Liver (tissue), 9 donors: ENCODE measurements around the gene PPP1R26. TPM values are rescaled to one million over a fixed set of nuclear protein-coding genes. Genes with fewer than 3 reads are reported as not detected.
"Not testable (repeated sequence)": the region's sequence is repeated elsewhere in the genome, so short reads cannot be mapped to it uniquely, and the experiment has no call there.

Experiments
- DNase-seq: peaks from one replicate; pipeline ENCODE4 v3.0.0-alpha.2; 2017; ENCODE audit warnings: low spot score
- H3K27ac ChIP-seq, 2 donors: one replicate each; pipeline ENCODE4 v1.7.0; 2013; ENCODE audit warnings: inconsistent platforms in 2 of 2, low read length in 2 of 2, control low read depth in 1 of 2, low read depth in 1 of 2, mild to moderate bottlenecking in 1 of 2
- H3K27me3 ChIP-seq, 4 donors: one replicate each; pipeline versions ENCODE4 v1.6.1 to v1.7.0; 2013; ENCODE audit warnings: low read length in 3 of 4, inconsistent platforms in 1 of 4, mild to moderate bottlenecking in 1 of 4, moderate library complexity in 1 of 4; ENCODE audit not compliant: control insufficient read depth in 4 of 4, insufficient read depth in 4 of 4
- H3K36me3 ChIP-seq, 4 donors: one replicate each; pipeline versions ENCODE4 v1.6.1 to v1.7.0; 2013; ENCODE audit warnings: low read length in 3 of 4, mild to moderate bottlenecking in 3 of 4, low read depth in 1 of 4, moderate library complexity in 1 of 4; ENCODE audit not compliant: control insufficient read depth in 4 of 4, insufficient read depth in 3 of 4
- H3K4me1 ChIP-seq, 4 donors: one replicate each; pipeline versions ENCODE4 v1.6.1 to v1.7.0; 2013; ENCODE audit warnings: low read length in 3 of 4, mild to moderate bottlenecking in 3 of 4, moderate library complexity in 1 of 4; ENCODE audit not compliant: control insufficient read depth in 4 of 4, insufficient read depth in 4 of 4
- H3K4me3 ChIP-seq, 3 donors: one replicate each; pipeline versions ENCODE4 v1.6.1 to v1.7.0; 2013; ENCODE audit warnings: low read length in 3 of 3, control low read depth in 1 of 3, low read depth in 1 of 3, mild to moderate bottlenecking in 1 of 3
- H3K9ac ChIP-seq, 2 donors: one replicate each; pipeline ENCODE4 v1.7.0; 2013; ENCODE audit warnings: low read length in 2 of 2, mild to moderate bottlenecking in 2 of 2, moderate library complexity in 2 of 2, control low read depth in 1 of 2, low read depth in 1 of 2
- H3K9me3 ChIP-seq, 4 donors: one replicate each; pipeline versions ENCODE4 v1.6.1 to v1.7.0; 2013; ENCODE audit warnings: low read length in 3 of 4; ENCODE audit not compliant: control insufficient read depth in 4 of 4
- ATF3 ChIP-seq: IDR thresholded peaks from 2 replicates; pipeline ENCODE4 v1.6.1; 2016; ENCODE audit warnings: antibody characterized with exemption
- CTCF ChIP-seq: fragments of 150-350 bp; IDR thresholded peaks from 2 replicates; pipeline ENCODE4 v1.5.1; 2017; ENCODE audit warnings: improper control_type of control experiment, low read depth, low read length; ENCODE audit not compliant: missing input control
- EGR1 ChIP-seq, 2 donors: IDR thresholded peaks; 2 replicates each; pipeline ENCODE4 v1.6.1; 2016 to 2018; ENCODE audit warnings: antibody characterized with exemption in 2 of 2, low read depth in 2 of 2
- FOXA2 ChIP-seq: IDR thresholded peaks from 2 replicates; pipeline ENCODE4 v1.6.1; 2016; ENCODE audit warnings: antibody characterized with exemption
- GABPA ChIP-seq, 2 donors: IDR thresholded peaks in 1 of 2; conservative IDR thresholded peaks in 1 of 2; 2 replicates each; pipeline ENCODE4 v1.6.1; 2016; ENCODE audit warnings: antibody characterized with exemption in 2 of 2, mild to moderate bottlenecking in 1 of 2, moderate library complexity in 1 of 2
- HNF4G ChIP-seq: IDR thresholded peaks from 2 replicates; pipeline ENCODE4 v1.6.1; 2016; ENCODE audit warnings: antibody characterized with exemption
- JUND ChIP-seq, 2 donors: IDR thresholded peaks; 2 replicates each; pipeline ENCODE4 v1.6.1; 2016; ENCODE audit warnings: antibody characterized with exemption in 2 of 2
- MAX ChIP-seq: IDR thresholded peaks from 2 replicates; pipeline ENCODE4 v1.6.1; 2016; ENCODE audit warnings: antibody characterized with exemption
- NR2F2 ChIP-seq: IDR thresholded peaks from 2 replicates; pipeline ENCODE4 v1.6.1; 2016; ENCODE audit warnings: antibody characterized with exemption
- REST ChIP-seq: IDR thresholded peaks from 2 replicates; pipeline ENCODE4 v1.6.1; 2016; ENCODE audit warnings: antibody characterized with exemption, mild to moderate bottlenecking
- RXRA ChIP-seq, 2 donors: IDR thresholded peaks; 2 replicates each; pipeline ENCODE4 v1.6.1; 2017 to 2018; ENCODE audit warnings: antibody characterized with exemption in 2 of 2, mild to moderate bottlenecking in 1 of 2
- SP1 ChIP-seq: IDR thresholded peaks from 2 replicates; pipeline ENCODE4 v1.6.1; 2018; ENCODE audit warnings: antibody characterized with exemption, mild to moderate bottlenecking
- TAF1 ChIP-seq: conservative IDR thresholded peaks from 2 replicates; pipeline ENCODE4 v1.6.1; 2016; ENCODE audit warnings: antibody characterized with exemption, mild to moderate bottlenecking
- YY1 ChIP-seq: IDR thresholded peaks from 2 replicates; pipeline ENCODE4 v1.6.1; 2016; ENCODE audit warnings: antibody characterized with exemption, mild to moderate bottlenecking
- WGBS: extraction: QIAGEN DNeasy Blood & Tissue Kit; methylation state at CpG from one replicate; pipeline ENCODE4 v1.1.7; 2013; 5-methylcytosine and 5-hydroxymethylcytosine counted together
- polyA plus RNA-seq, 2 donors: library from polyadenylated mRNA; stranded (reverse) in 1 of 2; unstranded in 1 of 2; fragments of 200-250 nt in 1 of 2; fragments of >200 nt in 1 of 2; fragmentation: Nextera tagmentation in 1 of 2; extraction: Ambion mirVana in 1 of 2; gene quantifications; one replicate each; pipeline versions ENCODE4 v1.2.1 to v1.2.3, GENCODE V29; 2013 to 2015
- total RNA-seq, 2 donors: library from RNA; depleted of rRNA; stranded (reverse); fragments of >200 nt; gene quantifications; one replicate each; pipeline ENCODE4 v1.2.3, GENCODE V29; 2014
- donor health status: healthy.
- donor health status: healthy.
- donor health status: healthy.
- donor health status: healthy.
- donor health status: healthy.

PPP1R26 gene
- 1 to 10 TPM; 4.6 to 9.5 TPM for total RNA-seq
- 1 to 10 TPM; 1.5 to 3.7 TPM for polyA plus RNA-seq

- no peaks in the 10 kb centered on the region for H3K9me3 ChIP-seq
- H3K27ac ChIP-seq = peak within 1 kb of the TSS; percentile 54 to 63
- peaks cover 0 to 13% (median 1%) of the 10 kb centered on the region in 4 donors for H3K36me3 ChIP-seq
- TF ChIP-seq GABPA (IDR thresholded peaks at IDR 0.05 in 1 of 2, conservative IDR thresholded peaks at IDR 0.05 in 1 of 2) = no peak
- TF ChIP-seq MAX = no peak
- TF ChIP-seq HNF4G = no peak
- no peak for TF ChIP-seq CTCF
- TF ChIP-seq REST = no peak
- TF ChIP-seq NR2F2 = no peak
- TF ChIP-seq YY1 = no peak
- TF ChIP-seq ATF3 = no peak
- TF ChIP-seq TAF1 = no peak
- no peak for DNase-seq
- H3K9ac ChIP-seq = peak within 1 kb of the TSS in 1 of 2 donors; percentile 54
- peaks cover 4 to 23% (median 14%) of the 10 kb centered on the region in 4 donors for H3K4me1 ChIP-seq
- WGBS = 1% methylated on average over 85 of the region's 103 CpGs
- no peaks in the 10 kb centered on the region for H3K27me3 ChIP-seq
- peak within 1 kb of the TSS; percentile 32 to 94 (median 91) for H3K4me3 ChIP-seq
These were observed at the start of gene PPP1R26 for GRCh38 chr9:135479469-135480052. PPP1R26 (plus strand) TSS chr9:135479782; CDS start chr9:135484511, 4,729 bp downstream.

GRCh38 chr9:135437259-135437658 is 42.3 kb upstream of the PPP1R26 start:
- Histone ChIP-seq H3K27me3 (no peaks in the 10 kb centered on the region), H3K4me3 (no peak overlapping the region), H3K36me3 (no peaks in the 10 kb centered on the region), H3K9me3 (no peaks in the 10 kb centered on the region), H3K27ac (no peak overlapping the region), H3K9ac (no peak overlapping the region), H3K4me1 (no peaks in the 10 kb centered on the region)
- TF ChIP-seq MAX (no peak), YY1 (no peak), RXRA (IDR thresholded peaks at IDR 0.05) (no peak), FOXA2 (no peak), JUND (IDR thresholded peaks at IDR 0.05) (no peak), TAF1 (no peak), ATF3 (no peak), GABPA (IDR thresholded peaks at IDR 0.05 in 1 of 2, conservative IDR thresholded peaks at IDR 0.05 in 1 of 2) (no peak), CTCF (no peak), EGR1 (IDR thresholded peaks at IDR 0.05; ENCODE audit: low read depth in 2 of 2) (no peak), HNF4G (no peak), SP1 (no peak)
- DNase-seq = no peak
- WGBS = 91% methylated on average over 4 of the region's 4 CpGs

GRCh38 chr9:135437696-135438095 is 41.9 kb upstream of the PPP1R26 start:
- H3K9me3 ChIP-seq, H3K27ac ChIP-seq, H3K4me3 ChIP-seq, DNase-seq, H3K27me3 ChIP-seq, H3K36me3 ChIP-seq, H3K4me1 ChIP-seq, H3K9ac ChIP-seq: not testable (repeated sequence)
- 95% methylated on average over 11 of the region's 11 CpGs for WGBS
